Measurements from ENCODE around the gene BAIAP2. TPM values are rescaled to one million over a fixed set of nuclear protein-coding genes. Genes with fewer than 3 reads are reported as not detected.

The BAIAP2 gene
- total and polyA plus RNA-seq, 10 of the 15 experiments (the other 5 are each of a cell fraction or from before 2014, with no cell fraction given): 0.15 to 1.2 (median 0.46) TPM; not detected in 2

- Histone ChIP-seq H3K9ac (ENCODE audit: control insufficient read depth, insufficient read depth, low read length) (no peak overlapping the region), H3K36me3 (ENCODE audit: control insufficient read depth in 2 of 2, insufficient read depth in 2 of 2, low read length in 1 of 2) (no peaks in the 10 kb centered on the region), H3K9me3 (replicated peaks; ENCODE audit: control insufficient read depth, insufficient read depth, low read length) (no peaks in the 10 kb centered on the region), H3K27me3 (replicated peaks in 1 of 2; ENCODE audit: control insufficient read depth in 2 of 2, insufficient read depth in 2 of 2, low read length in 1 of 2) (no peaks in the 10 kb centered on the region), H3K4me2 (ENCODE audit: control insufficient read depth, insufficient read depth) (no peak overlapping the region), H3K4me3 (no peak overlapping the region), H3K4me1 (ENCODE audit: control insufficient read depth, insufficient read depth, low read length) (no peaks in the 10 kb centered on the region), H2AFZ (ENCODE audit: control insufficient read depth, low read depth, low read length) (no peak overlapping the region), H3K27ac (ENCODE audit: control insufficient read depth, insufficient read depth) (no peak overlapping the region), H4K20me1 (ENCODE audit: control insufficient read depth, insufficient read depth) (no peaks in the 10 kb centered on the region), H3K79me2 (ENCODE audit: control insufficient read depth, insufficient read depth, low read length) (no peaks in the 10 kb centered on the region)
- ATAC-seq (no peak), DNase-seq (ENCODE audit: low read depth, low spot score) (no peak), FAIRE-seq (no peak)
- ChIA-PET POLR2A (no interaction called here), CTCF (no interaction called here), SMC1A (ENCODE audit: uncharacterized antibody, unreplicated experiment) (no interaction called here), RAD21 (ENCODE audit: unreplicated experiment) (no interaction called here)
- TF ChIP-seq EED (IDR thresholded peaks at IDR 0.05; ENCODE audit: low read depth) (no peak), RELB (IDR thresholded peaks at IDR 0.05; ENCODE audit: low read depth) (no peak), ZNF622 (IDR thresholded peaks at IDR 0.05) (no peak), CBX5 (IDR thresholded peaks at IDR 0.05; ENCODE audit: low read depth) (no peak), PKNOX1 (IDR thresholded peaks at IDR 0.05) (no peak), RELA (IDR thresholded peaks at IDR 0.05; ENCODE audit: borderline replicate concordance, partially characterized antibody) (no peak), CEBPB (IDR thresholded peaks at IDR 0.05; ENCODE audit: borderline replicate concordance in 1 of 2, low read depth in 2 of 2, low read length in 2 of 2) (no peak), ZNF384 (IDR thresholded peaks at IDR 0.05; ENCODE audit: borderline replicate concordance, low read depth, low read length) (no peak), NFYB (IDR thresholded peaks at IDR 0.05; ENCODE audit: insufficient read depth, low read depth, low read length) (no peak)
- TF ChIP-seq, protein P1, sequence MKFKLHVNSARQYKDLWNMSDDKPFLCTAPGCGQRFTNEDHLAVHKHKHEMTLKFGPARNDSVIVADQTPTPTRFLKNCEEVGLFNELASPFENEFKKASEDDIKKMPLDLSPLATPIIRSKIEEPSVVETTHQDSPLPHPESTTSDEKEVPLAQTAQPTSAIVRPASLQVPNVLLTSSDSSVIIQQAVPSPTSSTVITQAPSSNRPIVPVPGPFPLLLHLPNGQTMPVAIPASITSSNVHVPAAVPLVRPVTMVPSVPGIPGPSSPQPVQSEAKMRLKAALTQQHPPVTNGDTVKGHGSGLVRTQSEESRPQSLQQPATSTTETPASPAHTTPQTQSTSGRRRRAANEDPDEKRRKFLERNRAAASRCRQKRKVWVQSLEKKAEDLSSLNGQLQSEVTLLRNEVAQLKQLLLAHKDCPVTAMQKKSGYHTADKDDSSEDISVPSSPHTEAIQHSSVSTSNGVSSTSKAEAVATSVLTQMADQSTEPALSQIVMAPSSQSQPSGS (IDR thresholded peaks at IDR 0.05; ENCODE audit: low read length): no peak
- TF ChIP-seq, protein P2, sequence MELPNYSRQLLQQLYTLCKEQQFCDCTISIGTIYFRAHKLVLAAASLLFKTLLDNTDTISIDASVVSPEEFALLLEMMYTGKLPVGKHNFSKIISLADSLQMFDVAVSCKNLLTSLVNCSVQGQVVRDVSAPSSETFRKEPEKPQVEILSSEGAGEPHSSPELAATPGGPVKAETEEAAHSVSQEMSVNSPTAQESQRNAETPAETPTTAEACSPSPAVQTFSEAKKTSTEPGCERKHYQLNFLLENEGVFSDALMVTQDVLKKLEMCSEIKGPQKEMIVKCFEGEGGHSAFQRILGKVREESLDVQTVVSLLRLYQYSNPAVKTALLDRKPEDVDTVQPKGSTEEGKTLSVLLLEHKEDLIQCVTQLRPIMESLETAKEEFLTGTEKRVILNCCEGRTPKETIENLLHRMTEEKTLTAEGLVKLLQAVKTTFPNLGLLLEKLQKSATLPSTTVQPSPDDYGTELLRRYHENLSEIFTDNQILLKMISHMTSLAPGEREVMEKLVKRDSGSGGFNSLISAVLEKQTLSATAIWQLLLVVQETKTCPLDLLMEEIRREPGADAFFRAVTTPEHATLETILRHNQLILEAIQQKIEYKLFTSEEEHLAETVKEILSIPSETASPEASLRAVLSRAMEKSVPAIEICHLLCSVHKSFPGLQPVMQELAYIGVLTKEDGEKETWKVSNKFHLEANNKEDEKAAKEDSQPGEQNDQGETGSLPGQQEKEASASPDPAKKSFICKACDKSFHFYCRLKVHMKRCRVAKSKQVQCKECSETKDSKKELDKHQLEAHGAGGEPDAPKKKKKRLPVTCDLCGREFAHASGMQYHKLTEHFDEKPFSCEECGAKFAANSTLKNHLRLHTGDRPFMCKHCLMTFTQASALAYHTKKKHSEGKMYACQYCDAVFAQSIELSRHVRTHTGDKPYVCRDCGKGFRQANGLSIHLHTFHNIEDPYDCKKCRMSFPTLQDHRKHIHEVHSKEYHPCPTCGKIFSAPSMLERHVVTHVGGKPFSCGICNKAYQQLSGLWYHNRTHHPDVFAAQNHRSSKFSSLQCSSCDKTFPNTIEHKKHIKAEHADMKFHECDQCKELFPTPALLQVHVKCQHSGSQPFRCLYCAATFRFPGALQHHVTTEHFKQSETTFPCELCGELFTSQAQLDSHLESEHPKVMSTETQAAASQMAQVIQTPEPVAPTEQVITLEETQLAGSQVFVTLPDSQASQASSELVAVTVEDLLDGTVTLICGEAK (IDR thresholded peaks at IDR 0.05; ENCODE audit: borderline replicate concordance): no peak
- WGBS (ENCODE audit: insufficient coverage, insufficient replicate concordance, low lambda C conversion rate, missing lambda C conversion rate): 49% methylated on average over 30 of the region's 34 CpGs
- BruUV-seq (replicated peaks): no TSS peak
- intact Hi-C loops (cut with micrococcal nuclease; ENCODE audit: unreplicated experiment): no loop called here
- in situ Hi-C loops (cut with MboI): loop anchor here (25.0 kb wide), 1 partner anchor 361 kb away; no protein-coding TSS in a partner anchor
These were observed 91.6 kb downstream of the BAIAP2 start for GRCh38 chr17:81126281-81127132.
